SHP77 (cell line): ENCODE measurements around the gene MAD1L1.
A peak's percentile ranks its signal among the peaks of the same experiment; 100 is the strongest.

ENCODE experiments used
- DNase-seq, 2 experiments: peaks; one replicate each; lab custom pipeline; 2025; lab: John Stamatoyannopoulos, UW

The MAD1L1 gene

DNA sequence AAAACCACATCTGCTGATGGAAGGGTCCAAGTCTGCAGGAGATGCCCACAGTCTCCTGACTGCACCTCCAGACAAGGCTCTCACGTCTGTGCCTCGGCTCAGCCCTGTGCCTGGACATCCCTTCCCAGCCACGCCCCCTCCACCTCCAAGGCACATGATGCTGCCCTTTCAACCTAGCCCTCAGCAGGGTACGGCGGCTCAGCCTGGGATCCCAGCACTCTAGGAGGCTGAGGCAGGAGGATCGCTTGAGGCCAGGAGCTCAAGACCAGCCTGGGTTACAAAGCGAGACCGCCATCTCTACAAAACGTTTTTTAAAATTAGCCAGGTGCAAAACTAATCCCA, 14.3 kb downstream of the MAD1L1 start:
- DNase-seq, result no peak

DNA sequence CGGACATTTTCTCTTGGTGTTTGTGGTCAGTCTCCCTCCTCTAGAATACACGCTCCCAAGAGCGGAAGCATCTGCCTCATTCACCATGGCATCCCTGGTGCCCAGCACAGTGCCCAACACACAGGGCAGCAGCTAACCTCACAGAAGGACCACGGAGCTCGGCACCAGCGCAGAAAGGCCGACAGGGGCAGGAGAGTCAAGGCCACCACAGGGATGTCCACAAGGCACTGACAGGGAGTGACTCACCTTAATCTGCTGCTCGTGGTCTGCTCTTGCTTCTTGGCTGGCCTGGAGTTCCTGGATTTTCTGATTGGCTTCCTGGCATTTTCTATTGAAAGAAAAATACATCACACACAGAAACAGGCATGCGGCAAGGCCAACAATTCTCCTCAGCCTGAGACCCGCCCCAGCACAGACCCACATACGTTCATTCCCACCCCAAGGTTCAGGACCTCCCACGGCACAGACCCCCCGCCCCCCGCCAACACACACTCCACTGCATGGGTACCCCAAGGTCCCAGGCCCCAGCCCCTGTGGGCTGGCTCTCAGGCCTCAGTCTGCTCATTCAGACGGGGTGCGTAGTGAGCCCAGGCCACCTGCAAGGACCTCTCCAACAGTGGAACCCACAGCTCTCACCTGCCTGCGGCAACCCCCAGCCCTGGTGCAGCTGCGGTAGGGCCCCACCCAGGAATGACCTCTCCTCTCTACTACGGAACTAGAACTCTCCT, 14.9 kb downstream of the MAD1L1 start:
- DNase-seq, result no peak

GRCh38 chr7:2217206-2217605, 15.5 kb downstream of the MAD1L1 start:
- no peak for DNase-seq

- no peak for DNase-seq
Observed at GRCh38 chr7:2215851-2216250, 16.9 kb downstream of the MAD1L1 start.

GRCh38 chr7:2214636-2215035, 18.1 kb downstream of the MAD1L1 start:
- DNase-seq, result no peak

GRCh38 chr7:2213551-2214215, 19.1 kb downstream of the MAD1L1 start:
- DNase-seq, result no peak

DNA sequence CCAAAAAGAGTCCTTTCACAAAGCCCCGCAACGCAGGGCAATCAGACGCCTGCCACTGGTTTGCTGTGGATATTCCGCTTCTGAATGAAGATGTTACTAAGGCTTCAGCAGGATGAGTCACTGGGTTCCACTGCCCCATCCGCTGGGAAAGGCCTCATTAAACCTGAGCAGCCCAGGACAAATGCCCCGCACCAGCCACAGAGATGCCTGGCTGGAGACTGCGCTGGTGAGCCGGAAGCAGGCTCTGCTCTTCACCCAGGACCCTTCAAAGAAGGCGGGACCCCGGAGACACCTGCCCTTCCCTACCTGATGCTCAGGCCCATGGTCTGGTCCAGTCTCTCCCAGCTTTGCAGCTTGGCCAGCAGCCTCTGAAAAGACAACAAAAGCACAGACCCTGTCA, 19.8 kb downstream of the MAD1L1 start:
- no peak for DNase-seq

DNA sequence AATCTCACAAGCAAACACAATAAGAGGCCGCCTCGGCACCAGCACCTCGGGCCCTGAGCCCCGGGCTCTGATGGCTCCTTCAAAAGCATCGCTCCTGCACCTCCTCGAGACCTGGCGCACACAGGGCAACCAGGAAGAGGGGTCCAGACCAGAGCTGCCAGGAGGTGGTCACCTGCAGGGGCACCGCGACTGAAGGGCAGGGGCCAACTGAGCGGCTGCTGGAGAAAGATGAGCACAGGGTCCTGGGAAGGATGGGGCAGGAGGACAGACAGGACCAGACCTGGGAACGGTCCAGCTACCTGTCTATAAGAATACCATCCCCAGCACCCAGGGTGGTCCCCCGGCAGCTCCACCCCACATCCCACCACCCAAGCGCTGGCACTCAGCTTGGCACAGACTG, 20.8 kb downstream of the MAD1L1 start:
- no peak for DNase-seq

GRCh38 chr7:2211259-2211880, 21.4 kb downstream of the MAD1L1 start:
- no peak for DNase-seq

- no peak for DNase-seq
Observed at GRCh38 chr7:2210551-2211258, 22.0 kb downstream of the MAD1L1 start.

- no peak for DNase-seq
Observed at GRCh38 chr7:2209961-2210323, 22.8 kb downstream of the MAD1L1 start.

DNA sequence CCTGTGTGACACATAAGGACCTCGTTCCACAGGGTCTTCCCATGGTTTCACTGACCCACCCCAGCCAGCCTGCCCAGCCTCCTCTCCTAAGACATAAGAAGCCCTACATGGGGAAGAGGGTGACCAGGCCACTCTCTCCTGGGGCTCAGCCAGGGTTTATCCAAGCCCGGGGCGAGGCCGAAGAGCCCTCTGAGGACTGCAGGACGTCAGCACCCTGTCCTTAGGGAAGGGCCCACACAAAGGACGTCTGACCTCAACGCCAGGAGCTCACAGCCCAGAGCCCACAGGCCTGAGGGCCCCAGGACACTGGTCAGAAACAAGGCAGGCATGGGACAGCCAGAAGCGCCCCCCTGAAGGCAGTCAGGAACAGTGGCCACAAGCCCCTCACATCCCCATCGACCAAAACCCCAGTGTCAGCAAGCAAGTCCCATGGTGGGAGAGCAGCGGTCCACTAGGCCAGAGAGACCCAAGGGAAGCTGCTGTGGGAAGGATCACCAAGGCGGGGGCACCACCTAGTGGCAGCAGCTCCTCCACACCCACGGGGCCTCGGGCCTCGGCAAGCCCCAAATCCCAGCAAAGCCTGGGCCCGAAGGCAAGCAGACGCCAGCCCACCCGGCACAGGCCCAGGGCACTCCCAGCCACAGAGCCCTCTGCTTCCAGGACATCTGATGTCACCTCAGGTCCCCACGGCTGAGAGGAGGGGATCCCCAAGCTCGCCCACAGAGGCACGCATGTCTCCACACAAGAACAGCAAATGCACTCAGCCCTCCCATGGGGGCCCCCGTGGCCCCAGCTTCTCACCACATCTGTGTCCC, 23.4 kb downstream of the MAD1L1 start:
- peak; percentile 72 to 80 for DNase-seq

- DNase-seq, result no peak
Observed at GRCh38 chr7:2208712-2209111, 24.0 kb downstream of the MAD1L1 start.

DNA sequence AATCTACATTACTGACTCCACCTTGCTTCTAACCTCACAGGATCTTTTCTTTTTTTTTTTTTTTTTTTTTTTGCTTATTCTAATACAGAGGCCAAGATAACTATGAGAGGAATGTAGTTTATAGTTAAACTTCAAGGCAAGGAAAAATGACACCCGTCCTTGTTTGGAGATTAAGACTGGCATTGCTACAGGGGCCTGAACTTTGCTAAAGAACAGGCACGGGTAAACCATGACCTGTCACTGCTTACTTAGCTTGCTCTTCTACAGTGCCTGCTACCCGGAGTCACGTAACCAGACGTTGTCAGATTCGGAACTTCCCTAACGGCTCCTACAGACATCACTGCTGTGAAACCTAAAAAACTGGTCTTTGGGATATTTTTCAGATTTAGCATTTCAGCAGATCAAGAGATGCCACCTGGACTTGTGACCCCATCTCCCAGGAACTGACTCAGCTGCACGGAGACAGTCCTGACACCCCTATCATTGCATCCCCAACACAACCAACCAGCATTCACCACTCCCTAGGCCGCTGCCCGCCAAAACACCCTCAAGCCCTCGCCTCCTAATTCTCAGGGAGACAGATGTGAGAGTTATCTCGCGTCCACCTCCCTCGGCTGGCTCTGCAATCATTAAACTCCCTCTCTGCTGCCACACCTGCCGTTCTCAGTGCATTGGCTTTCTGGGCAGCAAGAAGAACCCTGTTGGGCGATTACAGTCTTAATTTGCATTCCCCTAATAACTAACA, 27.5 kb downstream of the MAD1L1 start:
- DNase-seq, result no peak

GRCh38 chr7:2204446-2204845, 28.3 kb downstream of the MAD1L1 start:
- no peak for DNase-seq

GRCh38 chr7:2203766-2204300, 28.9 kb downstream of the MAD1L1 start:
- DNase-seq, result no peak

DNA sequence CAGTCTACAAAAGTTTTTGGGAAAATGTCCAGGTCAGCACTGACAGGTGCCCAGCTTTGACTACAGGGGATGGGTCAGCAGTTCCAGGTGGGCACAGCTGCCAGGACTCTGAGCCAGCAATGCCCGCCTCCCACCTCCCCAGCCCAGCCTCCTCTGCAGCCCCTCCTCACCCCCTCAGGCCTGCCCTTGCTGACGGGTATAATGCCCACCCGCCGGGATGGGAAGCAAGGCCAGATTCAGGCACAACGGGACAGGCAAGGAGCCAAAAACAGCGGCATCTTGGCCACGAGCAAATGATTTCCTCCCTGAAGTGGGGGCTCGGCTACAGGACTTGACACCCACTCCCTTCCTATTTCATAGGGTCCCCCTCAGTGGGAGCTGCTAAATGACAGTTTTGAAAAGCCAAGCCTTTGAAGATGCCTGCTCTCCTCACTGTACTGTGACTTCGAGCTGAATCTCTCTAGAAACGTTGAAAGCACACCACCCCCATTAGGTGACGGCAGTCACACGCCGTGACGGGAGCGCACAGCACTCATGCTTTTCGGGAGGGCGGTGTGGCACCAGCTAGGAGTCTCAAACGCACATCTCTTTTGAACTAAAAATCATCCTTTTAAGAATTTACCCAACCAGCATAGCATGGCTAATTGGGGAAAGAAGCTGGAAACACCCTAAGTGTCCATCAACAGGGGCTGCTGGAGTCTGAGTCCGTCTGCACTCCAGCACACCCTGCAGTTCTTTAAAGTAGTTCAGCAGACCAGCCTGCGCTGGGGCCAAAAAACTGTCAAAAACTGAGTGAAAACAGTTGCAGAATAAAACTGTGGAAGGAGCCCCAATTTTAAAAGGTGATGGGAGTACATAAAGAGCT, 29.6 kb downstream of the MAD1L1 start:
- DNase-seq, result no peak

DNA sequence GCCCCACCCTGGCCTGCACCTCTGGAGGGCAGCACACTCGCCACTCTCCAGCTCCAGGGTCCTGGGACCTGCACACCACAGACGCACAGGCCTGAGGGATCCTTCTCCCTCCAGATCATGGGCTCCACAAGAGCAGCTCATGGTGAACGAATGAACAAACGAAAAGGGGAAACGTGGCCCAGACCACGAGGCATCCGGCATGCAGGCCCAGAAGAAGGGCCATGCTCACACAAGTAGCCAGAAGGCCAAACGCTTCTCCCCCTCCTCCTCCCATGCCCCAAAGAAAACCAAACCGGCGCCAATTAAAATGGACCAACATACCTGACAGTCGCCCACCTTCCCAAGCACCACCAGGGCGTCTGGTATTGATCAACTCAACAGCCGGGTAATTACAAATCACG, 30.4 kb downstream of the MAD1L1 start:
- DNase-seq, result no peak

GRCh38 chr7:2201686-2202360, 30.9 kb downstream of the MAD1L1 start:
- no peak for DNase-seq

DNA sequence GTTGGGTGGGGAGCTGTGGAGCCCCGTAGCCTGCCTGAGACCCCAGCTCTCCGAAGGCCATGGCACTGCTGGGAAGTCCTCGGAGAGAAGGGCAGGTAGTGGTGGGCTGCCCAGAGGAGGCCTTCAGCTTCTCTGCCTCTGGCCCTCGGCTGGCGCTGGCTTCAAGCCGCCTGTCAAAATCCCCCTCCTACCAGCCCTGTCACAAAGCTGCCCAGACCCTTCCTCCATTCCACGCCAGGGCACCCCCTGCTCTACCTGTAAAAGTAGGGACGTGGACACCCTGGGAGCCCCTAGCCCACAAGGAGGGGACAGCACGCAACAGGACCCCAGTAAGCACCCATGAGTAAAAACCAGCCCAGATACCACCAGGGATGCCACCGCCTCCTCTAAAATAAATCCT, 31.6 kb downstream of the MAD1L1 start:
- DNase-seq, result no peak
